Dermis blood vessel endothelial cell (primary cell): ENCODE data around the gene NCOA4. TPM values are rescaled to one million over a fixed set of nuclear protein-coding genes. Genes with fewer than 3 reads are reported as not detected.
A peak's percentile ranks its signal among the peaks of the same experiment; 100 is the strongest.
"Not testable (repeated sequence)": the region's sequence is repeated elsewhere in the genome, so short reads cannot be mapped to it uniquely, and the experiment has no call there.

Experiments
- DNase-seq: peaks from one replicate; pipeline ENCODE4 v3.0.0; 2010
- total RNA-seq: library from RNA; depleted of rRNA; stranded (reverse); fragments of >200 nt; gene quantifications from 2 replicates; pipeline ENCODE4 v1.2.3, GENCODE V29; 2014

NCOA4 gene
- total RNA-seq, 1 donor from 2014 or later, result 296 TPM

DNA sequence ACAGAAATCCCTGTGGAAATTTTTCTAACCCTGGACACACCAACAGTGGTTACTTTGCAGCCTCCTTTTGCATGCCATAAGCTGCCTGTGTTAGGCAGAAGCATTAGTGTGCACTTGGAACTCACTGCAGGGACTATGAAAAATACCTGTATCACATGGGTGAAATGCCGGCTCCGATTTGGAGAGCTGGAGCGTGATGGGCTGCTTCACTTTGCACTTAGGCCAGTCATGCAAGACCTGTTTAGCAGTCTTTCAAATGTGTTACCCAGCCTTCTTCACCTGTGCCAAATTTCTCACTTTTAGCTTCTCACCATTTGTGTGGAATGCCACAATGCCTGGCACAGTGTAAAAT lies 11.3 kb downstream of the NCOA4 start:
- no peak for DNase-seq

DNA sequence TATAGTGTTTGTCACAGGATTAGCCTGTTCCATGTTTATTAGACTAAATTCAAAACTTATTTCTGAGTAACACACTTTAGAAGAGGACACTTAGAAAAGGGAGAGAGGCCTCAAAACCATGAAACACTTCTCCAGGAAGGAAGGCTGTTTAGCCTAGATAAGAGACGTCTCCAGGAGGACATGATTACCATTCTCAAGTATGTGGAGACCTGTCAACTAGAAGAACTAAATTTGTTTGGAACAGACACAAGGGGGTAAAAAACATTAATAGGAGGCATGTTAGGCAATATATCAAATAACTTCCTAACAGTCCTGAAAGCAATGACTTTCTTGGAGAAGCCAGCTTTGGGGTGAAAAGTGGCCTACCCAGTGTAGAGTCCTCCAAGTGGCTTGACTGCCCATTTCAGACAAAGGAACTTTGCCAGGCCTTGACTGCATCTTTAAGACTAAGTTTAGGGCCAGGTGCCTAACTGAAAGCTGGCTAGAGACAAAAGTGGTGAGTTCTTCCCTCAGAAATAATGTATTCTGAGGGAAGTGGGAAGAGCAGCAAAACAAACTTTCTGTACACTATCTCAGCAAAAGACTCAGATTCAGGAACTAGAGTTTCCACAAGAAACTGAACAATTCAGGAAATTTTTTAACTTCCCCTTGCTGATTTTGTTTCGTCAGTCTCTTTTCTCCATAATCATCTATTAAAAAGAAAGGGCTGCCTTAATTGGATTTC lies 11.8 kb downstream of the NCOA4 start:
- peak; percentile 76 for DNase-seq

DNA sequence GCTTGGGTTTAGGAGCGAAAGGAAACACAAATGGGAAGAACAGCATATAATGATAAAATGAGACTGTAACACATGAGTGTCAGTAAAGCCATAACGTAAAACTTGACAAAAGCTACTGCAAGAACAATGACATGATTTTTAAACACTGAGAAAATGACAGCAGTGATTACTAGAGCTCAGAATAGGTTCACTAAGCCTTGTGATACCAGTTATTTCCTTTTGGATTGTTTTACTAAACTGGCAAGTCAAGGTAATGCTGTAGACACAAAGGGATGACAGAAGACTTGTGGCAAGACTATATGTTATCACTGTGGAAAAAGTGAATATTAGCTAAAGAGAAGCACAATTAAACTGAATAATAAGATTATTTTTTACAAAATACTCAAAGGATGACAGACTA lies 12.7 kb downstream of the NCOA4 start:
- DNase-seq, result peak; percentile 47

DNA sequence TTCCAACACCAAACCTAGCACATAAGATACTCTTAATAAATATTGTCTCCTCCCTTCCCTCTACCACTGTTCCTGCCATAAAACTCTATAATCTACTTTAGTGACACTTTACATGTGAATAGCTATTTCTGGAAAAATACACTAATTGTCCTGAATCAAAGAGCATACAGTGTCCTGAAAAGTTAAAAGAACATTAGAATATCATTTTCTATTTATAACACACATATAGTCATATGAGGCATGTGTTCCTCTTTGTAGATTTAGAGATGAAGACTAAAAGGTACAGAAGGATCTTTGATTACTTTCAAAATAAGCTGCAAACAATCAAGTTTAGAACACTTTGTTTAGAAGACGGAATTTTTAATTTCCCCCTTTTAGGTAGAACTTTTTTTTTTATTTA lies 13.6 kb downstream of the NCOA4 start:
- no peak for DNase-seq

DNA sequence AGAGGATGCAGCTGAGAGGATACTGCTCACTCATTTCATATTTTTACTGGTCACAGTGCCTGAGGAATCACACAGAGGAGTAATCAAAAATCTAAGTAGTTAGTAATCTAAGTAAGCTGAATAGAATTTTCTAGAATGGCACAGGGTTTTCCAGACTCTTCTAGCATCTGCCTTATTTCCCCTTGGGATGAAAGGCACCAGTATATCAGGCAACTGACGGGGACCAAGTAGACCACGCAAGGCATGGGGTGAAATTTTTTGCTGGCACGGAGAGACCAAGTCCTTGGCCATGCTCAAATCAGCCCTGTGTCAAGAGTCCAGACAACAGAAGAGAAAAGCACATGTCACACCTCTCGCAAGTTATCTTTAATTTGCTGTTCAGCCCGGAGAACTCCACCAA lies 14.2 kb downstream of the NCOA4 start:
- no peak for DNase-seq

DNA sequence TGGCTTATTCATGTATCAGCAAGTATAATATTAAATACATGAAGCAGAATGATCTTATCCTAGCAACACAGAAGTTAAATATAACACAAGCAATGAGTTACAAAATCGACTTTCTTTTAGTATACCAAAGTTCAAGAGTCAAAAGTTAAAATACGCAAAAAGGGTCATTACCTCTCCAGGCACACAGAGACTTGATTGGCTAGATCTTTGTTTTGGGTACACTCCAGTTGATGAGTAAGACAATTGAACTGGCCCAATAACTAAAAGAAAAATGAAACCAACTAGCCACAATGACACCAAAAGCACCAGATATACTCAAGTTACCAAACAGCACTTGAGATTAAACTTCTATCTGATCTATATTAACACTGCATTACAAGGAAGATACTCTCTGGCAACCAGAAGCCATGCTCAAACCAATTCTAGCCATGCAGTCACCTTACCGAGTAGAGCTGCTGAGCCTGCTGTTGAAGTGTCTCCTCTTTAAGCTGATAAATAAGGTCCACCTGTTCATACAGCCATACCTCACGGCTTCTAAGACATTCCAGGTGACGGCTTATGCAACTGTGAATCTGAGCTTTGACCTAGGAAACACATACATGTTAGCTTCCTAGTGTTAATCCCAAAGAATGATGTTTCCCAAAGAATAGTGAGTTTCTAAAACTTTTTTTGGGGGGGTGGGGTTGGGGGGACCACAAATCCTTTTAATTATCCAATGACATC lies 15.6 kb downstream of the NCOA4 start:
- DNase-seq, result no peak

DNA sequence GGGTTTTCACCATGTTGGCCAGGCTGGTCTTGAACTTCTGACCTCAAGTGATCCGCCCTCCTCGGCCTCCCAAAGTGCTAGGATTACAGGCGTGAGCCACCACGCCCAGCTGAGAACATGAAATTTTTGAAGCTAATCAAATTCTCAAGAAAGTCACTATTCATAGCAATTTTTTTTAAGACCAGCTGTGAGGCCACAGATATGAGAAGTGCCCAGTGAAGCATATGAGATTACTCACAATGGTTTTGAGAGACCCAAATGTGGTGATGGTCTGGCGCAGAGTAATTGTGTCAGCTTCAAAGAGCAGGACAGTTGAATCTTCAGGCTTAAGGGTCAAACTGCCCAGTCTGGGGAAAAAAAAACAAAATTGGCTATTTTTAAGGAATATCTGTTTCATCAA lies 16.2 kb downstream of the NCOA4 start:
- DNase-seq, result no peak

DNA sequence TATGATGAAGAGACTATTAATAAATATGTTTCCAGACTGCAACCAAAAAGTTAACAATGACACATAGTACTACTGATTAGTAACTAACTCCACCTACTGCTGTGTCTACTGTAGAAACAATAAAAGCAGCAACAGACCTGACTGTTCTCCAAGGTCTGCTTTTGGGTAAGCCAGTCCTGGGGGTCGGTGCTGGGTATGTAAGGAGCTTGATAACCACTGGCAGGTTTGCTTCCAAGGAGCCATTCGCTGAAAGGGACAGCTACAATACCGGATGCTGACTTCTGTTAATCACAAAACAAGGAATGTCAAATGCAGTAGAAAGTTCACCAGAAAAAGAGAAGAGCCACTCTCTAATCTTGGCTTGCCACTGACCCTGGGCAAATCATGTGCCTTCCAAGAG lies 17.7 kb downstream of the NCOA4 start:
- no peak for DNase-seq

DNA sequence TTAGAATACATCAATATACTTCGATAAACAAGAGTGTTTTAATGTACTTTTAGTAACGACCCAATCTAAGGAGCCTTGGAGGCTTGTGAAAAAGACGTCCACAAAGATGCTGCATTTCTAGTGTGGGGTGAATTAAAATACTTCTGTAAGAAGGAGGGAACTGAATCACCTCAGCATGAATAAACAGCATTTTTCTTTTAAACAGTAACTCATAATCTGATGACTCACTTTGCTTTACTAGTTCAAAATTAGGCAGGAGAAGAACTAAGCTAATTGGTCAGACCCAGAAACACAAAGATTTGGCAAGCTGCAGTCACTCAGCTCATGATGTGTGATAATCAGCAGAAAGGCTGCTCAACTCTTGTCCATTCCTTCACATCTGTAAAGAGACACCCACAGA lies 24.2 kb downstream of the NCOA4 start:
- DNase-seq, result peak; percentile 6

DNA sequence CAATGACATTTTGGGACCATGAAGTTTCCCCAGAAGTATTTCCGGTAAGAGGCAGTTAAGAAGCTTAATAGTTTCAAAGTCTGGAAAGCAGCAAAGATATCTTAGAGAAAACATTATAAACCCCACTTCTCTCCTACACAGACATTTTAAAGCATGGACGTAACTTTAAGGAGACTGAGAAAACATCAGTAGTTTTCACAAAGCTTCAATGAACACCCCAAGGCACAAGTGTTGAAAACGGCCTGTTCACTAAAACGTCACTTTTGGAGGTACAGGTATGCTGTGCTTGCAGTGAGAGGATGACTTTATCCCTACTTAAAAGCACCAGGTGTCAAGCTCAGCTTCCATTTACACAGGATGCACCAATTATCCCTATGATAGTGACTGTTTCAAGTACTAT lies 25.0 kb downstream of the NCOA4 start:
- no peak for DNase-seq

DNA sequence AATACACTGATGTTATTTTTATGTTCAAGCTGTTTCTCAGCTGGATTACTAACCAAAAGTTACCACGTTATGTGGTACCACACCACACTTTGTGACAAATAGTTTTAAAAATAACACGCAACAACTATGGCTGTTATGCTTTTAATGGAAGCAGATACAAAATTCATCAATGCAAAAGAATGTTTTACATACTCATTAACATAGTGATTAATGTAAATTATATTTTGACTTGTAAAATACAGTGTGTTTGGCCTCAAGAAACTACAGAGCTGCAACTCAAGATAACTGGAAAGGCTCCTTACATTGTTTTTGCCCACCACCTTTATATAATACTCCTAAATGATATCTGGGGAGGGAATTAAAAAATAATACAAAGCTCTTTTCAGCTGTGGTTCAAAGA lies 25.5 kb downstream of the NCOA4 start:
- no peak for DNase-seq

DNA sequence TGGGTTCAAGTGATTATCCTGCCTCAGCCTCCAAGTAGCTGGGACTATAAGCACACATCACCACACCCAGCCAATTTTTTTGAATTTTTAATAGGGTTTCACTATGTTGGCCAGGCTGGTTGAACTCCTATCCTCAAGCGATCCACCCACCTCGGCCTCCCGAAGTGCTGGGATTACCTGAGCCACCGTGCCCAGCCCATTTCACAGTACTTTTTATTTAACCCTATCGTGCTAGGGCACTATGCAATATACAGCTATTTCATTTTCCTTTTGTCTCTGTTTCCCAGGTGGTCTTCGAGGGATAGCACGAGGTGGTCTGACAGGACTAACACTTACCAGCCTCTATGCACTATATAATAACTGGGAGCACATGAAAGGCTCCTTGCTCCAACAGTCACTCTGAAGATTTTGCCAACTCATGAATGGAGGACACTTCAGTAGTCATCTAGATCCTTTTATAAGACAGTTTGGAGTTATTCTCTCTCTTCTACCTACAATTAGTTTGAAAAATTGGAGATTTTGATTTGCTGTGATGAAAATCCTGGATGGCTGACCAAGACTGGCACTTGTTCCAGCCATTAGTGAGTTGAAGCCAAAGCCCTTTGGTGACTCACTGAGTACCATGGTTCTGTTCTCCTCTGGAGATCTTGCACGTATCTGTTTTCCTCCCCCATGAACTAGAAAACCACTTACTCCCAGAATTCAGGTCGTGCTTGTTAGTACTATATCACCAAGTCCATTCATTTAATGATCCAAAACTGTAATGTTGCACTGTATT lies 27.3 kb downstream of the NCOA4 start:
- DNase-seq, result no peak

DNA sequence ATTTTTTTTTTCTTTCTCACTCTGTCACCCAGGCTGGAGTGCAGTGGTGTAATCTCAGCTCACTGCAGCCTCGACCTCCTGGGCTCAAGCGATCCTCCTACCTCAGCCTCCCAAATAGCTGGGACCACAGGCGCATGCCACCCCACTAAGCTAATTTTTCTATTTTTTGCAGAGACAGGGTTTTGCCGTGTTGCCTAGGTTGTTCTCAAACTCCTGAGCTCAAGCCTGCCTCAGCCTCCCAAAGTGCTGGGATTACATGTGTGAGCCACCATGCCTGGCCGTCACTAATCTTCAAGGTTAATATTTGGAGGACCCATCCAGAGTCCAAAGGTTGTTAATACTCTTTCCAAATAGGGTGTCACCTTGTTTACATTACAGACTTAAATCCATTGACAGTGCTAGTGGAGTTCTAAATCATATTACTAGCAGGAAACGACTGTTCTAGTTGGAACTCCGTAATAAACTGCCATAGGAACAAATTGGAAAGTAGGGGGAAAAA lies 28.2 kb downstream of the NCOA4 start:
- DNase-seq, result not testable (repeated sequence)

DNA sequence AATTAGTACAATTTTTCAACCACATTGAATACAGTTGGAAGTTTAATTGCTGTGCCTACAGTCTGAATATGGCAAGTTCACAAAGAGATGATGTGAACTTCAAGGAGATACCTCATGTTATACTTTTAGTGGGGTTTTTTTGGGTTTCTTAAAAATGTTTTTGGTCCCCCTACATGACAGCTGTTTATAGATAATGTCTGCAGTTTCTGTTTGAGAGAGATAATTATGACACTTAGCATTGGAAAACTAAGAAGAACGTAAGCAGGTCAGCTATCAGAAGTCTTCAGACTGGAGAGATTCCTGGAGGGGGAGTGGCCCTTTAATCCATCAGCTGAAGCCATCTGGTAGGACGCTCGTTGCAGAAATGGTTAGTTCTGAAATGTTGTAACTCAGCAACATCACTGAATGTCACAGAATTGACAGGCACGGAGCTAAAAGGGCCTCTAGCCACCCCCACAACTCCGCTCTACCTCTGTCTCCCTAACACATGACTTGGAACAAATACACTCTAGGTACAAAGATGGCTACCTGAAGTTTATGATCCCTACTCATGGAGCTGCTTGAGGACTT lies 29.2 kb downstream of the NCOA4 start:
- DNase-seq, result no peak

DNA sequence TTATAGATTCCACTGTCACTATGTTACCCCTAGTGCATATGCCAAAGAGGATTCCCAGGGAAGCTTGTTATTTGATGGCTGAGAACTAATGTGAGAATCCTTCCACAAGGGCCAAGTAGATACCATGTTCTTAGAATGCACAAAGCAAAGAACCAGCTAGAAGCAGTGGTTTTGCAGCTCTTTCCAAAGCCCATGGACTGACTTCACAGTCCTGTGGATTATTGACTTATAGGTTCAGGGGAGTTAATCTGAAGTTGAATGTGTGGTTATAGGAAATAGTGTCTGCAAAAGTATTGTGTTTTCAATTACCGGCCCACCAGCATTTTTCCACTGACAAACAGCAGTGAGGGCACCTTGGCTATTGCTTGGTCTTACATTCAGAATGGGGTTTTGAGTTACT lies 29.9 kb downstream of the NCOA4 start:
- DNase-seq, result no peak

DNA sequence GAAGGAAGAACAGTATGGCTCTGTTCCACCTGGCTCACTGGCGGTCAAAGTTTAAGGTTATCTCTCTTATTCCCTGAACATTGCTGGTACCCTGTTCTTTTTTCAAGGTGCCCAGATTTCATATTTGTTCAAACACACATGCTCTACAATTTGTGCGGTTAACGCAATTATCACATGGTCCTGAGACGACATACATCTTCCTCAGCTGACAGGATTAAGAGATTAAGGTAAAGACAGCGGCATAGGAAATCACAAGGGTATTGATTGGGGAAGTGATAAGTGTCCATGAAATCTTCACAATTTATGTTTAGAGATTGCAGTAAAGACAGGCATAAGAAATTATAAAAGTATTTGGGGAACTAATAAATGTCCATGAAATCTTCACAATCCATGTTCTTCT lies 30.5 kb downstream of the NCOA4 start:
- not testable (repeated sequence) for DNase-seq

DNA sequence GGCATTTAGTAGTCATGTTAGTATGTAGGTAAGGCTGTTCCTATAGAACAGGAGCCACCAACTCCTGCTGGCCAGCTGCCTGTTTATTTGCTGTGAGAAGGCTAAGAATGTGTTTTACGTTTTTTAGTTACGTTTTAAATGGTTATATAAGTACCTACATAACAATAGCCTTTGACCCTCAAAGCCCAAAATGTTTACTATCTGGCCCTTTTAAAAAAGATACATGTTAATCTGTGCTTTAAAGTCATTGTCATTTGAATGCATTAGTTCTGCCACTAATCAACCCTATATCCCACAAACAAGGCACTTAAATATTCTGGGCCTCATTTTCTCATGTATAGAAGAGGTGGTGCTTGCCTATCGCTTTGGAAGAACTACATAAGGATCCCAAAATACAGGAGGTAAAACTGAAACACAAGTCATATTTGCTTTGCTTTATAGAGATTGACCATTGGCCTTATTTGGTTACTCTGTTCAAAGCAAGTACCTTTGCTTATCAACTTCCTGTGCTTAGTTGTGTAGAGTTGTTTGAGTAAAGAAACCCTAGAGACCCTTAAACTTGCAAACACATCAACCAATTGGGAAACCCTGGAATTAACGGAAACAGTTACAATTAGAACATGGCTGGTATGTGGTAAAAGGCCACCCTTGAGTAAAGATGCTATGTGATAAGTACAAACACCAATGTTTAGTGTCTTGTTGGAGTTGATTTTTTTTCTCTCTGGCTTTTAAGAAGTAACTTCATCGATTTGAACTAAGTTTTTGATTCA lies 32.2 kb downstream of the NCOA4 start:
- no peak for DNase-seq

DNA sequence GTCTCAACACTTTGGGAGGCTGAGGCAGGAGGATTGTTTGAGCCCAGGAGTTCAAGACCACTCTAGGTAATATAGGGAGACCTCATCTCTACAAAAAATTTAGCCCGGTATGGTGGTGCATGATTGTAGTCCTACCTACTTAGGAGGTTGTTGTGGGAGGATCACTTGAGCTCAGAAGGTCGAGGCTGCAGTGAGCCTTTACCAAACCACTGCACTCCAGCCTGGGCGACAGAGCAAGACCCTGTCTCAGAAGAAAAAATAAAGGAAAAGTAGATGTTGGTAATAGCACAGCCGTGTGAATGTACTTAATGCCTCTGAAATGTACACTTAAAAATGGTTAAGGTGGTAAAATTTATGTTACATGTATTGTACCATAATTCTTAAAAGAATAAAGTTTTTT lies 32.9 kb downstream of the NCOA4 start:
- DNase-seq, result no peak

DNA sequence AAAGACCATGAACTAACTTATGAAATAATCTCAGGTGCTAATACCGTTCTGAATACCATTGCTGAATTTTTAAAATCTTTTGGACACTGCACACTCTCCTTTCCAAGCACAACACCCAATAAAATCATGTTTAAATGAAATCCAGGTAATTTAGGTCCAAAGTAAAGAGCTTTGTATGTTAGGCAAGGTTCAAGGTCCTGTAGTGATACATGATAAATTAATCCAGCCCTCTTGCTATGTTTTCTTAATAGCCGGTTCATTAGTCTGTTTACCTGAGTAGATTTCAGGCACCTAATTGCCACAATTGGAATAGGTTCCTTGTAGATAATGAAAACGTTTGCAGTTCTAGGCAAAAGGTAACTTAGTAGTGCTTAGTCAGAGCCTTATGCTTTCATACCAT lies 44.8 kb downstream of the NCOA4 start:
- not testable (repeated sequence) for DNase-seq

DNA sequence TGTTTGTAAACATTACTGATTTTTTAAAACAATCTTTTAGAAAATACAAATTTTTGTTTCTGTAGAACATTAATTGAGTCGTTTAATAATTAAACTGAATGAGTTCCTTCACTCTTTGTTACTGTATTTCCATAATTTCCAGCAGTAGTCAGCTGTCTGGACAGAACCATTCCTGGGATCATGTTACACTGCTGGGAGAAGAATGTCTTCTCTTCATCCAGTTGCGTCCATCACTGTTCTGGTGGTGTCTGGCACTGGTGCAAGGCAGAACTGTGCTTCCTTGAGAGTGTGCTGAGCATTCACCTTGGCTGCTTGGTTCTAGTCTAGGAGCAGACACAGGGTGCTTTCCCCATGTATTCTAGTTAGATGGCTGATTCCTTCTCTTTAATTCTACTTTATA lies 46.0 kb downstream of the NCOA4 start:
- not testable (repeated sequence) for DNase-seq

DNA sequence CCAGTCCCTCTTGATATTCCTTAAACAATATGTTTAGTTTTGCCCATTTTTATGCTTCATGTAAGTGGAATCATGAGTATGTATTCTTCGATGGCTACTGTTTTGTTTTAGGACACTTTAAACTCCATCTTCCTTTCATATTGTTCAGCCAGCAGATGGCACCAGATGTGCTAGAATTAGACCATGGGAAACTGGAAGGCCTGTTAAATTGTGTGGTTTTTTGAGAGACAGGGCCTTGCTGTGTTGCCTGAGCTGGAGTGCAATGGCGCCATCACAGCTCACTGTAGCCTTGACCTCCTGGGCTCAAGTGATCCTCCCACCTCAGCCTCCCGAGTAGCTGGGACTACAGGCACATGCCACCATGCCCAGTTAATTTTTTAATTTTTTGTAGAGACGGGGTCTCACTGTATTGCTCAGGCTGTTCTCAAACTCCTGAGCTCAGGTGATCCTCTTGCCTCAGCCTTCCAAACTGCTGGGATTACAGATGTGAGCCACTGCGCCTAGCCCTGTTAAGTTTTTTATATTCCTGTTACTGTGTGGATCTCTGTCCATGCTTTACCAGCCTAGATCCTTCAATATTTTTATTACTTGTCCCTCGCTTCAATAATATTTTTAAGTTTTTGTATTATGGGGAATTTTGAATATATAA lies 46.8 kb downstream of the NCOA4 start:
- peak; percentile 76 for DNase-seq

DNA sequence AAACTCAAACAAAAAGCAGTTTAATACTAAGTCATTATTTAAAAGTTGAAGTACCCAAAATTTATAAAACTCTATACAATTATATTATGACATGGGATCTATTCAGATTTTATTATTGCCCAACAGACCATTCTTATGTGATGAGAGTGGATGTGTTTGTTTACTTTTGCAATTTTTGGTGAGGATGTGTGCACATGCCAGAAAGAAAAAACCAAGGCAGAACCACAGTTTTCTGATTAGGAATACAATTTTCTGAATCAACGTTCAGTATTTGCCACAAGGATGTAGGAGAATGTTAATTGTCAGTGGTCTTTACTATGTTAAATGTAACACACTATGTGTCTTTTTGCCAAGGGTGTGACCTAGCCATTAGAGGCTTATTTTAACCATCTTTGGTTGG lies 49.1 kb downstream of the NCOA4 start:
- DNase-seq, result not testable (repeated sequence)
